Nephron progenitor cell (in vitro differentiated cells): Measurements from ENCODE around the gene FOSB.
A peak's percentile ranks its signal among the peaks of the same experiment; 100 is the strongest.

Experiments
- DNase-seq: peaks from one replicate; pipeline ENCODE4 v3.0.0; 2021
- H3K27ac Mint-ChIP-seq: 2 replicates; pipeline ENCODE4 v1.8.0; 2021; ENCODE audit warnings: mild to moderate bottlenecking, moderate library complexity, mixed read lengths
- H3K27me3 Mint-ChIP-seq: 2 replicates; pipeline ENCODE4 v1.8.0; 2021; ENCODE audit warnings: mild to moderate bottlenecking, low read depth, mixed read lengths; ENCODE audit not compliant: poor library complexity
- H3K36me3 Mint-ChIP-seq: 2 replicates; pipeline ENCODE4 v1.8.0; 2021; ENCODE audit warnings: low read depth, mixed read lengths
- H3K4me1 Mint-ChIP-seq: 2 replicates; pipeline ENCODE4 v1.8.0; 2021; ENCODE audit warnings: mixed read lengths
- H3K4me3 Mint-ChIP-seq: 2 replicates; pipeline ENCODE4 v1.8.0; 2021; ENCODE audit warnings: mild to moderate bottlenecking, moderate library complexity, mixed read lengths
- H3K9me3 Mint-ChIP-seq: 2 replicates; pipeline ENCODE4 v1.8.0; 2021; ENCODE audit warnings: mild to moderate bottlenecking, moderate library complexity, mixed read lengths
- TF ChIP-seq, protein P1 (sequence below): fragments of 200-600 bp; sonication (generic); IDR thresholded peaks from 2 replicates; pipeline ENCODE4 v1.5.0; 2021; ENCODE audit warnings: antibody characterized with exemption

FOSB gene

DNA sequence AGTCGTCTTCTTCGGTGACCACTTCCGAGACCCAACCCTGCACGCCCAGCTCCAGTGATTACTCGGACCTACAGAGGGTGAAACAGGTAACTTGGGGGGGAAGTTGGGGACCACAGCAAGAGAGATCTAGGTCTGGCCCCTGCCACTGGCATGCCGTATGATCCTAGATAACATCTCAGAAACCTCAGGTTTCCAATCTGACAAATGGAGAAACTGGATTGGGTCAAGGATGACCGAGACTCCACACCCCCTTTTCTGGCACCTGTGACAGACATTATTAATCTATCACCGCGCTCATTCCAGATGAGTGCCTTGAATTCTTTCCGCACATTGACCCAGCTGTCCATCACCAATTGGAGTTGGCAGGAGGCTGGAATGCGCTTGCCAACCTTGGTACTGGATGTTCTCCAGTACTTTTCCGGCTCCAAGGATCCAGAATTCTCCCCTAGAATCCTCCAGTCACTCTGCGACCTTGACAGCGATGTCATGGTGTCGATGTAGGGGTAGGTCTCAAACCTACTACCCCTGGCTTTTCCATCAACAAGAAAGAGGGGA lies 56.9 kb downstream of the FOSB start:
- TF ChIP-seq, protein P1, sequence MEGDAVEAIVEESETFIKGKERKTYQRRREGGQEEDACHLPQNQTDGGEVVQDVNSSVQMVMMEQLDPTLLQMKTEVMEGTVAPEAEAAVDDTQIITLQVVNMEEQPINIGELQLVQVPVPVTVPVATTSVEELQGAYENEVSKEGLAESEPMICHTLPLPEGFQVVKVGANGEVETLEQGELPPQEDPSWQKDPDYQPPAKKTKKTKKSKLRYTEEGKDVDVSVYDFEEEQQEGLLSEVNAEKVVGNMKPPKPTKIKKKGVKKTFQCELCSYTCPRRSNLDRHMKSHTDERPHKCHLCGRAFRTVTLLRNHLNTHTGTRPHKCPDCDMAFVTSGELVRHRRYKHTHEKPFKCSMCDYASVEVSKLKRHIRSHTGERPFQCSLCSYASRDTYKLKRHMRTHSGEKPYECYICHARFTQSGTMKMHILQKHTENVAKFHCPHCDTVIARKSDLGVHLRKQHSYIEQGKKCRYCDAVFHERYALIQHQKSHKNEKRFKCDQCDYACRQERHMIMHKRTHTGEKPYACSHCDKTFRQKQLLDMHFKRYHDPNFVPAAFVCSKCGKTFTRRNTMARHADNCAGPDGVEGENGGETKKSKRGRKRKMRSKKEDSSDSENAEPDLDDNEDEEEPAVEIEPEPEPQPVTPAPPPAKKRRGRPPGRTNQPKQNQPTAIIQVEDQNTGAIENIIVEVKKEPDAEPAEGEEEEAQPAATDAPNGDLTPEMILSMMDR: no peak
- H3K4me1 Mint-ChIP-seq: peaks cover 28% of the 10 kb centered on the region

More for the DNA sequence above, 56.9 kb downstream of the FOSB start:
- Mint-ChIP-seq H3K27me3 (peaks cover 24% of the 10 kb centered on the region), H3K9me3 (no peaks in the 10 kb centered on the region), H3K4me3 (no peak overlapping the region), H3K36me3 (peaks cover 27% of the 10 kb centered on the region), H3K27ac (peak overlapping the region; percentile 64)
- no peak for DNase-seq
